ENCODE results near the gene NUDT17. TPM values are rescaled to one million over a fixed set of nuclear protein-coding genes. Genes with fewer than 3 reads are reported as not detected.
A peak's percentile ranks its signal among the peaks of the same experiment; 100 is the strongest.

NUDT17 gene
- total and polyA plus RNA-seq, 2 donors (not counting 1 experiment from before 2014, with no cell fraction given): 7.7 TPM

- Histone ChIP-seq H3K4me1 (ENCODE audit: control insufficient read depth in 2 of 2, insufficient read depth in 2 of 2, low read length in 2 of 2) (no peaks in the 10 kb centered on the region), H3K27ac (ENCODE audit: low read length in 2 of 2) (no peak overlapping the region), H4K20me1 (ENCODE audit: control insufficient read depth, insufficient read depth, low read length, poor library complexity, severe bottlenecking) (peaks cover 19% of the 10 kb centered on the region), H3K9me3 (ENCODE audit: control extremely low read depth in 1 of 3, control insufficient read depth in 2 of 3, insufficient read depth in 1 of 3, low read length in 2 of 3) (peaks cover 10 to 26% (median 22%) of the 10 kb centered on the region in 3 donors), H3K79me2 (ENCODE audit: control insufficient read depth, insufficient read depth, low read length) (peaks cover 74% of the 10 kb centered on the region), H3K36me3 (replicated peaks in 1 of 2; ENCODE audit: control extremely low read depth in 1 of 2, control insufficient read depth in 1 of 2, extremely low read depth in 1 of 2, insufficient read depth in 2 of 2, low read length in 1 of 2) (peaks cover 0 to 7% of the 10 kb centered on the region in 2 experiments), H3K27me3 (replicated peaks in 1 of 4; ENCODE audit: control extremely low read depth in 1 of 4, control insufficient read depth in 3 of 4, insufficient read depth in 4 of 4, low read length in 3 of 4) (no peaks in the 10 kb centered on the region), H3K9ac (ENCODE audit: low read length) (no peak overlapping the region), H3K4me2 (replicated peaks; ENCODE audit: low read depth, low read length, poor library complexity, severe bottlenecking) (no peak overlapping the region), H3K4me3 (ENCODE audit: control extremely low read depth in 1 of 5, extremely low read depth in 1 of 5, insufficient read depth in 1 of 5, low read depth in 2 of 5, low read length in 4 of 5) (no peak overlapping the region), H2AFZ (ENCODE audit: insufficient read depth, low read depth, low read length, poor library complexity, severe bottlenecking) (no peak overlapping the region)
- Mint-ChIP-seq H3K27ac (no peak overlapping the region), H3K27me3 (no peaks in the 10 kb centered on the region), H3K9me3 (ENCODE audit: insufficient read depth) (peaks cover 12% of the 10 kb centered on the region), H3K4me1 (peaks cover 33% of the 10 kb centered on the region), H3K4me3 (no peak overlapping the region)
- DNase-seq: no peak
- intact Hi-C loops (cut with micrococcal nuclease): no loop called here
- TF ChIP-seq, protein P1, sequence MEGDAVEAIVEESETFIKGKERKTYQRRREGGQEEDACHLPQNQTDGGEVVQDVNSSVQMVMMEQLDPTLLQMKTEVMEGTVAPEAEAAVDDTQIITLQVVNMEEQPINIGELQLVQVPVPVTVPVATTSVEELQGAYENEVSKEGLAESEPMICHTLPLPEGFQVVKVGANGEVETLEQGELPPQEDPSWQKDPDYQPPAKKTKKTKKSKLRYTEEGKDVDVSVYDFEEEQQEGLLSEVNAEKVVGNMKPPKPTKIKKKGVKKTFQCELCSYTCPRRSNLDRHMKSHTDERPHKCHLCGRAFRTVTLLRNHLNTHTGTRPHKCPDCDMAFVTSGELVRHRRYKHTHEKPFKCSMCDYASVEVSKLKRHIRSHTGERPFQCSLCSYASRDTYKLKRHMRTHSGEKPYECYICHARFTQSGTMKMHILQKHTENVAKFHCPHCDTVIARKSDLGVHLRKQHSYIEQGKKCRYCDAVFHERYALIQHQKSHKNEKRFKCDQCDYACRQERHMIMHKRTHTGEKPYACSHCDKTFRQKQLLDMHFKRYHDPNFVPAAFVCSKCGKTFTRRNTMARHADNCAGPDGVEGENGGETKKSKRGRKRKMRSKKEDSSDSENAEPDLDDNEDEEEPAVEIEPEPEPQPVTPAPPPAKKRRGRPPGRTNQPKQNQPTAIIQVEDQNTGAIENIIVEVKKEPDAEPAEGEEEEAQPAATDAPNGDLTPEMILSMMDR (IDR thresholded peaks at IDR 0.05): no peak
- TF ChIP-seq EZH2 (IDR thresholded peaks at IDR 0.05; ENCODE audit: borderline replicate concordance, insufficient read depth, low read depth, low read length, poor library complexity, severe bottlenecking): no peak
- CTCF ChIA-PET: no interaction called here
- ATAC-seq (ENCODE audit: low read depth): no peak
- no CpG with 5 or more reads among the region's 2 CpGs for WGBS (ENCODE audit: insufficient coverage)
- POLR2A ChIA-PET: no interaction called here
Measured at GRCh38 chr1:145799806-145800205, 45.6 kb upstream of the NUDT17 start.

DNA sequence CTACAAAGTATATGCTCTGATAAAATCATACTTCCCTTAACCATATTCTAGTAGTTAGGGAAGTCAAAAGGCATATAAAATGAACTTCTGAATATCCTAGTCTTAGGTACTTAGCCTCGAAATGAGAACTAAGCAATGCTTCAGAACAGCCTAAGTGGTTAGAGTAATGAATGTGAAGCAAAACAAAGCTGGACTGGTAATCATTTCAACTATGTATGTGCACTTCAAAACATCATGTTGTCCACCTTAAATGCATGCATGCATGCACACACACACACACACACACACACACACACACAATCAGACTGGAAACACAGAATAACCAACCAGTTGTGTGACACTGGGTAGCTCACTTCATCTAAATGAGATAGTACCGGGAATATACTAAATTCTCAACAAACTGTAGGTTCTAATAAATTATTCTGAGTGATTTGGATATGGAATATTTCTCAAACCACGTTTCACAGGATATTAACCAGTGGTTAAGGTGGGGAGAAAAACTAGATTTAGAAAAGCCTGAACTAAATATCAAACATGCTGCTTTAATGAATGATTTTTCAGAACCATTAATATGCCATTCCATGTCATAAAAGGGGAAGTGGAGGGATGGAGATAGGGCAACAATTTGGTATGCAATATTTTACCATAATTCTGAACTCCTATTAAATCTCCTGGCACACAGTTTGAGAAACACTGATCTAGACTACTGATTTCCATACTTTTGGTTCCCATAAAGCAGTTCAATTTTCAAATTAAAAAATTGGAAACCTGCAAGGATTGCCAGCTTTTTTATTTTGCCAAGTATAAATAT, 41.0 kb upstream of the NUDT17 start:
- H2AFZ ChIP-seq (ENCODE audit: insufficient read depth, low read depth, low read length, poor library complexity, severe bottlenecking): no peak overlapping the region
- intact Hi-C loops (cut with micrococcal nuclease): no loop called here
- Mint-ChIP-seq H3K27ac (peak overlapping the region; percentile 26), H3K4me3 (no peak overlapping the region), H3K4me1 (peaks cover 41% of the 10 kb centered on the region), H3K27me3 (no peaks in the 10 kb centered on the region), H3K9me3 (ENCODE audit: insufficient read depth) (no peaks in the 10 kb centered on the region)
- no peak overlapping the region for H3K27ac ChIP-seq (ENCODE audit: low read length in 2 of 2)
- TF ChIP-seq, protein P1 (IDR thresholded peaks at IDR 0.05): no peak
- no peak for TF ChIP-seq EZH2 (IDR thresholded peaks at IDR 0.05; ENCODE audit: borderline replicate concordance, insufficient read depth, low read depth, low read length, poor library complexity, severe bottlenecking)
- peaks cover 19% of the 10 kb centered on the region for H4K20me1 ChIP-seq (ENCODE audit: control insufficient read depth, insufficient read depth, low read length, poor library complexity, severe bottlenecking)
- no CpG with 5 or more reads among the region's 3 CpGs for WGBS (ENCODE audit: insufficient coverage)
- no peak for ATAC-seq (ENCODE audit: low read depth)
- H3K79me2 ChIP-seq (ENCODE audit: control insufficient read depth, insufficient read depth, low read length): peaks cover 69% of the 10 kb centered on the region
- CTCF ChIA-PET: interaction anchor here (1.6 kb wide), 1 partner anchor 10 kb away, joined by 4 read pairs; no protein-coding TSS in a partner anchor
- POLR2A ChIA-PET: interaction anchor here (0.7 kb wide), 1 partner anchor 221 kb away, joined by 3 read pairs; no protein-coding TSS in a partner anchor
- H3K27me3 ChIP-seq (replicated peaks in 1 of 4; ENCODE audit: control extremely low read depth in 1 of 4, control insufficient read depth in 3 of 4, insufficient read depth in 4 of 4, low read length in 3 of 4): no peaks in the 10 kb centered on the region
- no peaks in the 10 kb centered on the region for H3K9me3 ChIP-seq (ENCODE audit: control extremely low read depth in 1 of 3, control insufficient read depth in 2 of 3, insufficient read depth in 1 of 3, low read length in 2 of 3)
- no peak overlapping the region for H3K9ac ChIP-seq (ENCODE audit: low read length)
- H3K4me3 ChIP-seq (ENCODE audit: control extremely low read depth in 1 of 5, extremely low read depth in 1 of 5, insufficient read depth in 1 of 5, low read depth in 2 of 5, low read length in 4 of 5): no peak overlapping the region
- DNase-seq: no peak
- peaks cover 0 to 3% of the 10 kb centered on the region in 2 experiments for H3K36me3 ChIP-seq (replicated peaks in 1 of 2; ENCODE audit: control extremely low read depth in 1 of 2, control insufficient read depth in 1 of 2, extremely low read depth in 1 of 2, insufficient read depth in 2 of 2, low read length in 1 of 2)
- H3K4me2 ChIP-seq (replicated peaks; ENCODE audit: low read depth, low read length, poor library complexity, severe bottlenecking): no peak overlapping the region
- no peaks in the 10 kb centered on the region for H3K4me1 ChIP-seq (ENCODE audit: control insufficient read depth in 2 of 2, insufficient read depth in 2 of 2, low read length in 2 of 2)
